IMR-90 (cell line): ENCODE data around the gene C9orf152. TPM values are rescaled to one million over a fixed set of nuclear protein-coding genes. Genes with fewer than 3 reads are reported as not detected.

Experiments used
- ATAC-seq: fragments of 200-7000 bp; cut with Tn5 transposase; 2 replicates; pipeline ENCODE4 v1.9.1; 2020; ENCODE audit warnings: low read depth, mild to moderate bottlenecking, moderate library complexity
- BruUV-seq: library from RNA; stranded (reverse); fragments of 400-500 nt; replicated peaks from 2 replicates; lab custom pipeline; 2021; lab: Mats Ljungman, UMichigan
- CTCF ChIA-PET: fragments of 300-600 bp; formaldehyde crosslinking; extraction: SDS; loops from one replicate; lab custom pipeline; 2021; ENCODE audit warnings: antibody characterized with exemption; lab: Yijun Ruan, JAX
- POLR2A ChIA-PET: fragments of 300-600 bp; sonication (Branson Sonifier 250); formaldehyde crosslinking; loops from one replicate; lab custom pipeline; 2022; ENCODE audit warnings: antibody characterized with exemption; ENCODE audit not compliant: unreplicated experiment; lab: Charles Lee
- DNase-seq: peaks from one replicate; pipeline ENCODE4 v3.0.0; 2013
- H2AFZ ChIP-seq: replicated peaks from 2 replicates; pipeline ENCODE3; 2013; ENCODE audit warnings: low read length, mild to moderate bottlenecking; ENCODE audit not compliant: poor library complexity
- H2AK5ac ChIP-seq: 2 replicates; pipeline ENCODE4 v1.6.1; 2013; ENCODE audit warnings: low read depth, low read length, inconsistent platforms
- H2AK9ac ChIP-seq: replicated peaks from 2 replicates; pipeline ENCODE3; 2013; ENCODE audit warnings: mild to moderate bottlenecking, low read depth, low read length, moderate library complexity; ENCODE audit not compliant: poor library complexity
- H2BK120ac ChIP-seq: 2 replicates; pipeline ENCODE4 v1.6.1; 2013; ENCODE audit warnings: low read depth, low read length, inconsistent platforms
- H2BK15ac ChIP-seq: 3 replicates; pipeline ENCODE4 v1.6.1; 2013; ENCODE audit warnings: low read depth, low read length, inconsistent platforms
- H2BK20ac ChIP-seq: 2 replicates; pipeline ENCODE4 v1.6.1; 2013; ENCODE audit warnings: low read depth, mild to moderate bottlenecking, inconsistent platforms, low read length, moderate library complexity
- H2BK5ac ChIP-seq: 2 replicates; pipeline ENCODE4 v1.6.1; 2013; ENCODE audit warnings: mild to moderate bottlenecking, low read depth, low read length, inconsistent platforms; ENCODE audit not compliant: poor library complexity, severe bottlenecking
- H3K14ac ChIP-seq: replicated peaks from 2 replicates; pipeline ENCODE4 v1.6.1; 2013; ENCODE audit warnings: low read depth, low read length, inconsistent platforms
- H3K18ac ChIP-seq: 2 replicates; pipeline ENCODE4 v1.6.1; 2013; ENCODE audit warnings: low read depth, low read length, control low read depth
- H3K23ac ChIP-seq: 2 replicates; pipeline ENCODE4 v1.6.1; 2013; ENCODE audit warnings: low read depth, low read length, inconsistent platforms
- H3K27ac ChIP-seq: 2 replicates; pipeline ENCODE4 v1.5.1; 2013; ENCODE audit warnings: mild to moderate bottlenecking, control low read depth, low read length; ENCODE audit not compliant: insufficient read depth
- H3K27me3 ChIP-seq: 2 replicates; pipeline ENCODE4 v1.6.1; 2013; ENCODE audit warnings: low read length; ENCODE audit not compliant: control insufficient read depth, insufficient read depth
- H3K36me3 ChIP-seq: 2 replicates; pipeline ENCODE4 v1.6.1; 2013; ENCODE audit warnings: low read length, mixed read lengths; ENCODE audit not compliant: control insufficient read depth, insufficient read depth
- H3K4ac ChIP-seq: 2 replicates; pipeline ENCODE4 v1.6.1; 2013; ENCODE audit warnings: low read depth, low read length, inconsistent platforms
- H3K4me1 ChIP-seq: 2 replicates; pipeline ENCODE4 v1.6.1; 2013; ENCODE audit warnings: low read length, mixed read lengths; ENCODE audit not compliant: control insufficient read depth, insufficient read depth
- H3K4me2 ChIP-seq: 2 replicates; pipeline ENCODE4 v1.6.1; 2013; ENCODE audit warnings: low read depth, mild to moderate bottlenecking, control low read depth, low read length, moderate library complexity
- H3K4me3 ChIP-seq: 2 replicates; pipeline ENCODE4 v1.5.1; 2013; ENCODE audit warnings: low read depth, mild to moderate bottlenecking, control low read depth, low read length, moderate library complexity; ENCODE audit not compliant: insufficient read depth
- H3K56ac ChIP-seq: 2 replicates; pipeline ENCODE4 v1.6.1; 2013; ENCODE audit warnings: low read length, inconsistent platforms; ENCODE audit not compliant: insufficient read depth; ENCODE audit errors: extremely low read depth
- H3K79me1 ChIP-seq, 2 experiments: 2 replicates each; pipeline ENCODE4 v1.6.1; 2013; ENCODE audit warnings: low read length in 2 of 2, inconsistent platforms in 1 of 2, low read depth in 1 of 2
- H3K9ac ChIP-seq: 2 replicates; pipeline ENCODE4 v1.6.1; 2013; ENCODE audit warnings: low read depth, low read length, control low read depth
- H3K9me1 ChIP-seq: 2 replicates; pipeline ENCODE4 v1.6.1; 2013; ENCODE audit warnings: low read length, inconsistent platforms; ENCODE audit not compliant: insufficient read depth
- H3K9me3 ChIP-seq: 2 replicates; pipeline ENCODE4 v1.6.1; 2013; ENCODE audit warnings: low read length; ENCODE audit not compliant: control insufficient read depth, insufficient read depth
- H4K20me1 ChIP-seq: 2 replicates; pipeline ENCODE4 v1.6.1; 2013; ENCODE audit warnings: low read length, inconsistent platforms; ENCODE audit not compliant: insufficient read depth
- H4K5ac ChIP-seq: 2 replicates; pipeline ENCODE4 v1.6.1; 2013; ENCODE audit warnings: mild to moderate bottlenecking, low read depth, low read length, control low read depth
- H4K8ac ChIP-seq, 2 experiments: 2 replicates each; pipeline ENCODE4 v1.6.1; 2013; ENCODE audit warnings: low read depth in 2 of 2, low read length in 2 of 2, control low read depth in 1 of 2, inconsistent platforms in 1 of 2
- H4K91ac ChIP-seq: 2 replicates; pipeline ENCODE4 v1.6.1; 2013; ENCODE audit warnings: low read depth, low read length, inconsistent platforms; ENCODE audit not compliant: insufficient read depth
- BHLHE40 ChIP-seq: fragments of 150-350 bp; IDR thresholded peaks from 2 replicates; pipeline ENCODE4 v1.6.1; 2016; ENCODE audit warnings: mild to moderate bottlenecking, low read depth, low read length
- CEBPB ChIP-seq: IDR thresholded peaks from 2 replicates; pipeline ENCODE4 v1.6.1; 2012; ENCODE audit warnings: low read depth, low read length, improper control_type of control experiment
- CHD1 ChIP-seq: IDR thresholded peaks from 2 replicates; pipeline ENCODE4 v1.6.1; 2012; ENCODE audit warnings: low read depth, low read length, improper control_type of control experiment
- CTCF ChIP-seq: conservative IDR thresholded peaks from 2 replicates; pipeline ENCODE4 v1.5.1; 2012; ENCODE audit warnings: mild to moderate bottlenecking, low read depth, low read length, improper control_type of control experiment
- ELK1 ChIP-seq: fragments of 150-350 bp; IDR thresholded peaks from 2 replicates; pipeline ENCODE4 v1.6.1; 2016; ENCODE audit warnings: low read depth, mild to moderate bottlenecking, low read length, moderate library complexity, borderline replicate concordance
- FOS ChIP-seq: fragments of 150-350 bp; IDR thresholded peaks from 2 replicates; pipeline ENCODE4 v1.6.1; 2016; ENCODE audit warnings: low read depth, low read length
- MAFK ChIP-seq: IDR thresholded peaks from 2 replicates; pipeline ENCODE4 v1.6.1; 2012; ENCODE audit warnings: low read depth, low read length, improper control_type of control experiment
- MAZ ChIP-seq: IDR thresholded peaks from 2 replicates; pipeline ENCODE4 v1.6.1; 2012; ENCODE audit warnings: low read depth, mild to moderate bottlenecking, low read length, improper control_type of control experiment, moderate library complexity, borderline replicate concordance
- MXI1 ChIP-seq: IDR thresholded peaks from 2 replicates; pipeline ENCODE4 v1.6.1; 2012; ENCODE audit warnings: low read depth, mild to moderate bottlenecking, low read length, moderate library complexity, borderline replicate concordance
- NFE2L2 ChIP-seq: fragments of 150-350 bp; IDR thresholded peaks from 2 replicates; pipeline ENCODE4 v1.6.1; 2016; ENCODE audit warnings: low read depth, mild to moderate bottlenecking, low read length
- POLR2A ChIP-seq: IDR thresholded peaks from 2 replicates; pipeline ENCODE4 v1.6.1; 2012; ENCODE audit warnings: mild to moderate bottlenecking, low read depth, low read length
- RAD21 ChIP-seq: IDR thresholded peaks from 2 replicates; pipeline ENCODE4 v1.6.1; 2012; ENCODE audit warnings: low read length, improper control_type of control experiment
- RCOR1 ChIP-seq: IDR thresholded peaks from 2 replicates; pipeline ENCODE4 v1.6.1; 2012; ENCODE audit warnings: mild to moderate bottlenecking, low read length, improper control_type of control experiment; ENCODE audit not compliant: insufficient replicate concordance
- RFX5 ChIP-seq: IDR thresholded peaks from 2 replicates; pipeline ENCODE4 v1.8.0; 2012; ENCODE audit warnings: low read depth, mild to moderate bottlenecking, low read length, moderate library complexity
- SMC3 ChIP-seq: fragments of 150-350 bp; IDR thresholded peaks from 2 replicates; pipeline ENCODE4 v1.6.1; 2016; ENCODE audit warnings: low read depth, mild to moderate bottlenecking, antibody characterized with exemption, low read length, moderate library complexity
- USF2 ChIP-seq: fragments of 150-350 bp; IDR thresholded peaks from 2 replicates; pipeline ENCODE4 v1.6.1; 2017; ENCODE audit warnings: mild to moderate bottlenecking, antibody characterized with exemption, low read length, low read depth
- WGBS, 2 experiments: methylation state at CpG; one replicate each; pipeline versions ENCODE4 v1.1.5 to v1.1.7; 2013; ENCODE audit warnings: missing lambda C conversion rate in 2 of 2; ENCODE audit not compliant: insufficient read length in 1 of 2; ENCODE audit errors: extremely low coverage in 2 of 2; 5-methylcytosine and 5-hydroxymethylcytosine counted together
- dilution Hi-C: fragments of 300-500 bp; cut with HindIII; formaldehyde crosslinking; loops from one replicate; pipeline ENCODE4 v1.14.3; 2018; ENCODE audit warnings: low sequenced_read_pairs; ENCODE audit not compliant: unreplicated experiment
- in situ Hi-C: fragments of 300-500 bp; cut with MboI; formaldehyde crosslinking; loops from 3 replicates; pipeline ENCODE4 v1.14.3; 2019; ENCODE audit warnings: low sequenced_read_pairs, inconsistent platforms, mixed read lengths
- intact Hi-C: fragments of 100-400 bp; cut with micrococcal nuclease; formaldehyde crosslinking; loops from 2 replicates; pipeline ENCODE4 v1.10.0; 2022
- polyA plus RNA-seq, 3 experiments: library from polyadenylated mRNA; depleted of rRNA; stranded (reverse); fragments of >200 nt; gene quantifications; 2 replicates each; pipeline ENCODE4 v1.2.3, GENCODE V29; 2012; ENCODE audit warnings: low replicate concordance in 1 of 3
- total RNA-seq: library from RNA; depleted of rRNA; stranded (reverse); fragments of >200 nt; gene quantifications from 2 replicates; pipeline ENCODE4 v1.2.3, GENCODE V29; 2012

C9orf152 gene
- total and polyA plus RNA-seq, 2 of the 4 experiments (the other 2 are of a cell fraction) = not detected

GRCh38 chr9:110214090-110214489 lies 6.1 kb upstream of the C9orf152 start:
- Histone ChIP-seq H3K27me3 (peaks cover 5% of the 10 kb centered on the region), H2BK5ac (no peak overlapping the region), H3K9ac (no peak overlapping the region), H3K4me2 (no peak overlapping the region), H3K18ac (no peak overlapping the region), H2AK9ac (no peak overlapping the region), H4K8ac (no peak overlapping the region), H3K36me3 (no peaks in the 10 kb centered on the region), H3K23ac (no peak overlapping the region), H3K56ac (no peak overlapping the region), H4K91ac (no peak overlapping the region), H2AFZ (no peak overlapping the region), H2BK120ac (no peak overlapping the region), H3K14ac (no peak overlapping the region), H3K9me3 (no peaks in the 10 kb centered on the region), H4K20me1 (no peaks in the 10 kb centered on the region), H2BK15ac (no peak overlapping the region), H3K4ac (no peak overlapping the region), H3K9me1 (no peaks in the 10 kb centered on the region), H3K27ac (no peak overlapping the region), H3K4me3 (no peak overlapping the region), H3K4me1 (no peaks in the 10 kb centered on the region; the same call in 1 of the 2 replicates), H2BK20ac (no peak overlapping the region), H4K5ac (no peak overlapping the region), H2AK5ac (no peak overlapping the region), H3K79me1 (no peaks in the 10 kb centered on the region)
- POLR2A ChIA-PET = no interaction called here
- intact Hi-C loops (no loop called here), dilution Hi-C loops (no loop called here), in situ Hi-C loops (loop anchor here (10.0 kb wide), 1 partner anchor 639 kb away; no protein-coding TSS in a partner anchor)
- TF ChIP-seq RCOR1 (no peak), CTCF (no peak), ELK1 (no peak), USF2 (no peak), CEBPB (no peak), MAZ (no peak), MAFK (no peak), BHLHE40 (no peak), SMC3 (no peak), POLR2A (no peak), RFX5 (no peak), FOS (no peak), CHD1 (no peak), MXI1 (no peak), RAD21 (no peak), NFE2L2 (no peak)
- CTCF ChIA-PET = interaction anchor here (1.4 kb wide), 1 partner anchor 311 kb away, joined by 4 read pairs; no protein-coding TSS in a partner anchor
- no peak for ATAC-seq
- no TSS peak for BruUV-seq
- DNase-seq = peak; percentile 30
- 76% methylated on average over 4 of the region's 6 CpGs; no CpG with 5 or more reads in 1 of the 2 experiments for WGBS, 2 experiments
